ENCODE results near the gene SETD1B.

- no peak for TF ChIP-seq CTCF (conservative IDR thresholded peaks at IDR 0.05; ENCODE audit: low read depth, low read length)
- no peak for TF ChIP-seq EZH2 (IDR thresholded peaks at IDR 0.05; ENCODE audit: borderline replicate concordance, low read depth, low read length, poor library complexity, severe bottlenecking)
Observed at GRCh38 chr12:121819212-121819949, 15.6 kb downstream of the SETD1B start.

Data from A673 (cell line).